Dedifferentiated amniotic fluid mesenchymal stem cell (primary cell): ENCODE measurements around the gene CCDC57.

Experiments
- DNase-seq: peaks from one replicate; pipeline ENCODE4 v3.0.0-alpha.2; 2016; ENCODE audit errors: extremely low spot score

Gene CCDC57

GRCh38 chr17:82107341-82107860, 105.2 kb downstream of the CCDC57 start:
- DNase-seq, result no peak

GRCh38 chr17:82106688-82107305, 105.8 kb downstream of the CCDC57 start:
- DNase-seq, result no peak

- DNase-seq, result no peak
Observed at GRCh38 chr17:82105882-82106687, 106.6 kb downstream of the CCDC57 start.

DNA sequence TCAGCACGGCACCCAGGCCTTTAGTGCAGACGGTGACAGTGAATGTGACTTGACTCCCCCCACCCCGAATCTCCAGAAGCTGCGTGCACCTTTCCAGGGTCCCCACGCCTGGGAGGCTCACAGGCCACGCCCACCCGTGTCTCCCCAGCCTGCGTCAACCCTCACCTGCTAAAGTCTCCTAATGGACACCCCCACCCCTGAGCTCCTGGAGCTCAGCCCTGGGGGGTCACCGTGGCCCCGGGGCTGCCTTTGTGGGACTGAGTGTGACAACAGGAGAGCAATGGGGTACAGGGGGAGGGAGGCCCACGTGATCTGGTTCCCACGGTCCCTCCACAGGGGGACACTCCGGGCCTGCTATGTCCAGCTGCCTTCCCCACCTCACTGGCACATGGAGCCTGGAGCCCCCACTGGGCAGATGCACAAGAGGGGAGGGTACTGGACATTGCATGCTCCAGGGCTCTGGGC, 107.2 kb downstream of the CCDC57 start:
- no peak for DNase-seq

DNA sequence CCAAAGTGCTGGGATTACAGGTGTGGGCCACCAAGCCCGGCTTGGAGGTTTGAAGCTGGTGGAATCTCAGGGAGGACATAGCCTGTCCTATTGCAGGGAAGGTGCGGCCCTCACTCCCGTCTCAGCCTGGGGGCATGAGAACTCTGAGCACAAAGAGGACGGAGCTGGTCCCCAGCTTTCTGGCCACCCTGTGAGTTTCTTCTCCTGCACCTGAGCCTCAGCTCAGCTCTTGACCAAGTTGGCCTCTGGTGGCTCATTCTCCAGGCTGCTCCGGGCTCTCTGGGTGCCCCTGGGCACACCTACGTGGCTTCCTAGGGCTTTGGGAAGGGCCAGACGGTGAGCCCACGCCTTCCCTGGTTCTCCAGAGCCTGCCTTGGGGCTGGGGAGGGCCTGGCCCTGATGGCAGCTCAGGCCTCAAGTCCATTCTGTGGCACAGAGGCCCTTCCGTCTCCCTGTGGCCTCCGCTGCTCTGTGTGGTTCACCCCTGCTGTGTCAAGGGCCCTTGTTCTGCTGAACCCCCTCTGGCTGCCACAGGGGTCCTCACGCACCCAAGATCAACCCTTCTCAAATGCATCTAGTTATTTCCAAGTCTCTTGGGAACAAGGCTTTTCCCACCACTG, 107.7 kb downstream of the CCDC57 start:
- DNase-seq, result no peak

- DNase-seq, result no peak
Observed at GRCh38 chr17:82103553-82104451, 108.8 kb downstream of the CCDC57 start.

DNA sequence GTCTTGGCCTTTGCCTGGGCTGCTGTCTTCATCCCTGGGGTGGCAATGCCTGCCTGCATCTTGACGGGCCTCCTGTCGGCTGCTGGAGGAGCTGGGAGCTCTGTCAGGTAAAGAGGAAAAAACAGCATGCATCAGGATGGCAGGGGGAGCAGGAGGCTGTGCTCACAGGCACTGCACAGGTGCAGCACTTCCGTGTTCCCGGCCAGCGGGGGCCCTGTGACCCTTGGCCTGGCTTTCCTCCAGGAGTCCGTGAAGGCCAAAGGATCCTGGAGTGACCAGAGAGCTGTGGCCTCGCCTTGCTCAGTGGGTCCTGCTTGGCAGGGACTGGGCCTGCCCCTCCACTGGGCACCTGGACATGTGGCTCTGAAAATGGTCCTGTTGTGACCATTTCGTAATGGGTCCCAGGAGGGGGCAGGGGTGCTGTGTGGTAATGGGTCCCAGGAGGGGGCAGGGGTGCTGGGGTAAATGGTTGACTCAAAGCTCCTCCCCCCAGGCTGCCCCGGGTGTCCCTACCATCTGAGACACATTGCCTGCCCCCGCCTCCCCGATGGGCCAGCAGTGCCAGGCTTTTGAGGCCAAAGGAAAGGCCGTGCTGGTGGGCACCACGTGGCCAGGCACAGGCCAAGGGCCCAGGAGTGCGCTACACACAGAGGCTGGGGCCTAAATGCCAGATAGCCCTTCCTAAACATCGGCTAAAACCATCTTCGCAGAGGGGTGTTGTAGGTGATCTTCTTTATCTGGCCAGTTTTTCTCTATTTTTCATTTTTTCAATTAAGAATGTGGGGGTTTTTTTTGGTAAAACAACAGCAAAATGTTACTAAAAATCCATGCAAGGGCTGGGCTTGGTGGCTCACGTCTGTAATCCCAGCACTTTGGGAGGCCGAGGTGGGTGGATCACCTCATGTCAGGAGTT, 110.6 kb downstream of the CCDC57 start:
- DNase-seq, result no peak

DNA sequence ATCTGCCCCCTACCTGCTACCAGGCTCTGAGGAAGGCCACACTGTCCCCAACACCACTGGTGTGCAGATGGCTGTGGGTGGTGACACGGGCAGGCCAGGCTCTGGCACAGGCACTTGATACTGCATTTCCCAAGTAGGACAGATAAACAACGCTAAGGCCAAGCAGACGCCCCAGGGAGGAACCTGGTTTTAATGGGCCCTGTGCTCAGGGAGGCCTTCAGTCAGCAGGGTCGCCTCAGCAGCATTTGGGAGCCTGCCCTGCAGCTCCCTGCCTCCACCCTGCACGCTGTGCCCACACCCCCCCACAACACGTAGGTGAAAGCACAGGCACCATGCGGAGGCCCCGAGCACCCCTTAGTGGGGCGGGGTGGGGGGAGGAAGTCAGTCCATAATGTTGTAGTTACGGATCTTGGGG, 111.3 kb downstream of the CCDC57 start:
- no peak for DNase-seq

GRCh38 chr17:82100502-82101298, 111.9 kb downstream of the CCDC57 start:
- no peak for DNase-seq

DNA sequence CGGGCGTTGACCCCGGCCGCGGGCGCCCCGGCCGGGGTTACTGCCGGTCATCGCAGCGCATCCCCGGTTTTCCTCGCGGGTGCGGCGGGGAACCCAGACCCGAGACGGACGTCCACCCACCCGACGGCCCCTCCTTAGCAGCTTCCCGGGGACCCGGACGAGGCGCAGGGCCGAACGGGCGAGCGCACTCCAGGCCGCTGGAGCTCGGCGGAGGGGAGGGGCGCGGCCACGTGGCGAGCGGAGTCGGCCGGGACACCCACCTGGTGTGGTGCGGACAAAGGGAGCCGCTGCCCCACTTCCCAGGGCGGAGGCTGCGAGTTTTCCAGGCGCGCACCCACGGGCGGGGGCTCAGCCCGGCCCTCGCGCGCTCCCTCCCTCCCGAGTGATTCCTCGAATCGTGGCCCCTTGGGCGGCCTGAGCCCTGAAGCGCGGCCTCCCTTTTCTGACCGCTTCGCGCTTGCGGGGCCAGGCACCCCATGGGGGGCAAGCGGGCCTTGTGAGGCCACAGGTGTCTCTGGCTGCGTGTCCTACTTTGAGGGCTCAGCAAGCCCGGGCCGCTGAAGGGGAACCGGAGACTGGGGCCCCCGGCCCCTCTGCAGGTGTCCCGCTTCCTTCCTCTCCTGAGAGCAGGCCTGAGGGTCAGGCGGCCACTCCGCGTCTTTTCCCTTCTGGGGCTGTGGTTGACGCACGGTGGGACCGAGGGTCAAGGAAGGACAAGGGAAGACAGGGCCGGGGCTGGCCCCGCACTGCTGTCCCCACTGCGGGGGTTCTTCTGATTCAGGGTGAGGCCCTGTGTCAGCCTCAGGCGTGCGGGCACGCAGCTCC, 113.5 kb downstream of the CCDC57 start:
- no peak for DNase-seq

DNA sequence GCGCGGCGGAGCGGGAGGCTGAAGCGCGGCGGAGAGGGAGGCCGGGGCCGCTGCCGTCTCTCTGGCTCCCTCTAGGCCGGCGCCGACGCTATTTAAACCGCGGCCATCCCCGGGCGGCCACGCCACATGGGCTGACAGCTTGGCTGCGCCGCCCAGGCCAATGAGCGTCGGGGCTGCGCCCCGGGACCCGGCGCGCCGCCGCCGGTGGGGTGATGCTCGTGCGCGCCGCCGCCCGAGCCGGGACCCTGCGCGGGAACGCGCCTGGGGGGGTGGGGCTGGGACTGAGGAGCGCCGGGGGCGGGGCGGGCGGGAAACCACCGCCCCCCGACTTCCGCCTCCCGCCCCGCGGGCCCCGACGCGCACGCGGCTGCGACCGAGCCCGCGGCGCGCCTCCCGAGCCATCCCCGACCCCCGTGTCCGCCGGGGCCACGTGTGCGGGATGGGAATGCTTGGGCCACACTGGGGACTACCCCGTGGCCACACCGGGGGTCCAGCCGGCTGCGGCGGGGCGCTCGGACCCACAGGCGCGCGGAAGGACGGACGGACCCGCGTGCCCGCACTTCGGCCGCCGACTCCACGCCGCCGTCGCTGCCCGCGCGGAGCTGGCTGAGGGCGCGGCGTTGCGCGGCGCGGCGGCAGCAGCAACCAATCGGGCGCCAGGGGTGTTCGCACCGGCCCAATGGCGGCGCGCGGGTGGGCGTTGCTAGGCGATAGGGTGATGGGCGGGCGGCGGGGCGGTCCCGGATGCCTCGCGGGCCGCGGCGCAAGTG, 114.3 kb downstream of the CCDC57 start, which contains the start of gene FASN:
FASN (minus strand) TSS at position 68 of the 770 bp plus-strand sequence. CDS start 1,791 bp downstream, outside the sequence.
- peak; percentile 90 for DNase-seq

DNA sequence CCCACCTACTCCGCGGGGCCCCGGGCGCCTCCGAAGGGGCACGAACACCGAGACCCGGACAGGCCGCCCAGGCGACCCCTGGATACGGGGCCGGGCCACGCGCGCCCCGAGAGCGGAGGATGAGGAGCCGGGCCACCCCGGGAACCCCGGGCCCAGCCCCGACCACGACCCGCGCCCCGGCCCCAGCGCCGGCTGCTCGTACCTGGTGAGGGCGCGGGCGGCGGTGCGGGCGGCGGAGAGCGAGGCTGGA, 114.8 kb downstream of the CCDC57 start:
- DNase-seq, result no peak

DNA sequence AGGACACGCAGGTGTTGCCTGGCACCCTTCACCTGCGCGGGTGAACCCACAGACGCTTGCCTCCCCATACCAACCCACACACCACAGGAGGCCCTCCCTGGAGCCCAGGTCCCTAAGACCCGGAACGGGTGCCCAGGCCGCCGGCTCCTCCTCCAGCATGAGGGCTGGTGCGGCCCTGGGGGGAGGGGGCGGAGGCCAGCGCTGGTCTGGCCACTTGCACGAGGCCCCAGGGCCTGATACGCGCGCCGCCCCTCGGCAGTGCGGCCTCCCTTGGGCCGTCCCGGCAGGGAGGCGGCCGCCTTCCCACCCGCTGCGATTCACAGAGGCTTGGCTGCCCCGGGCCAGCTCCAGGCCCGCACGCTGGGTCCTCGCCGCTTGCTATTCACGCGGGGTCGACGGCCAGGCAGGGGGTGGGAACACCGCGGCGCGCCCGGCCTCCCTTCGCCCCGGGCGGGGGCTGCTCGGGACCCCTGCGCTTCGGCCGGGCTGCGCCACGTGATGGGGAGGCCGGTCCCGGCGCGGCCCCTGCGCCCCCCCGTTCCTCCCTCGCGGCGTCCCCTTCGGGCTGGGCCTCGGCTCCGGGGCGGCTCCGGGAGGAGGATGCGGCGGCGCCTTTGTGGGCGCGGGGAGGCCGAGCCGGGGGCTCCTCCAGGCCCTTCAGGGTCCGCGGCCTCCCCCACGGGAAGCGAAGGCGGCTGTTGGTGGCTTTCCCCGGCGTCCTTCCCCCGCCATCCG, 115.3 kb downstream of the CCDC57 start:
- peak; percentile 25 for DNase-seq

- no peak for DNase-seq
Observed at GRCh38 chr17:82096709-82097183, 115.9 kb downstream of the CCDC57 start.

DNA sequence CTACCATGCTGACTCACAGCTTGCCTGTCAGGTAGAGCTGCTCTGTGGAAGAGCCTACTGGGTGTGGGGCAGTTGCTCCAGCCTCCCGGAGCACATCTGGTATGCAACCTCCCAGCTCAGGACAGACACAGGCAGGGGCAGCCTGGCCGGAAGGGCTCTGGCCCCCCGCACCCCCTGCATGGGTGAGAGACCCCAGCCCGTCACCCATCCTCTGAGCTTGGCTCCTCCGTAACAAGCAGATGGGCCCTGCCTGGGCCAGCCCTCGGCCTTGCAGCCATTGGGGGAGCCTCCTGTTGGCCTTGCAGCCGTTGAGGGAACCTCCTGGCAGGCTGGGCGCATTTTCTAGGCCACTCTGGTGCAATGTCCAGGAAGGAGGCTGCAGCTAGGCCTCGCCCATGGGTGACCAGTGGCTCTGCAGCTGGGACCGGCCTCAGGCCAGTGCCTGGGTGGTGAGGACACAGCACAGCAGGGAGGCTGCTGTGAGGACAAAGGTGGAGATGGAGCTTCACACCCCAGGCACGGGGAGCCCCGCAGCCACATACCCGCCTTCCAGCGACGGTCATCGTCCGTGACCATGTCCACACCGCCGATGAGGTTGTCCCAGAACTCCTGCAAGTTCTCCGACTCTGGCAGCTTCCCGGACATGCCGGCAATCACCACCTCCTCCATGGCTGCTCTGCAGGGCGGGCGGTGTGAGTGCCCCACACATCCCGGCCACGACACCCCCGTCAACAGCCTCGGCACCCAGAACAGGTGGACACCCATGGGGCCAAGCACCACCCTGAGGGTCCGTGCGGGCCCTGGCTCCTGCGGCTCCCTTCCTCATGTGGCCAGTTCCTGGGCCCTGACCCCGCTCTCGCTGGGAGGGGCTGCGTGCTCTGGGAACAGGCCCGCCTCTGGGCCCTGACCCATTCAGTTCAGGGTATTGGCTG, 116.6 kb downstream of the CCDC57 start:
- DNase-seq, result no peak
